Stimulated activated naive B cell treated with anti-CD40 and anti-IgM and Interleukin-4, amounts not matched to agents 10 μg/mL and 1 μg/mL and 100 μg/mL, for 72 hours (primary cell): ENCODE results near the gene KIF7.

ENCODE experiments used
- ATAC-seq, 2 donors: fragments of 150-1000 bp; cut with Tn5 transposase; replicated peaks; 2 replicates each; pipeline ENCODE4 v1.10.0; 2021; ENCODE audit warnings: moderate library complexity in 1 of 2
- DNase-seq: peaks from one replicate; pipeline ENCODE4 v3.0.0; 2021
- H3K27ac Mint-ChIP-seq: one replicate; pipeline ENCODE4 v1.8.0; 2022; ENCODE audit warnings: mild to moderate bottlenecking, mixed read lengths
- H3K27me3 Mint-ChIP-seq, 2 donors: one replicate each; pipeline ENCODE4 v1.8.0; 2022; ENCODE audit warnings: mixed read lengths in 2 of 2
- H3K36me3 Mint-ChIP-seq, 2 donors: one replicate each; pipeline ENCODE4 v1.8.0; 2022; ENCODE audit warnings: mixed read lengths in 2 of 2, mild to moderate bottlenecking in 1 of 2
- H3K4me1 Mint-ChIP-seq, 2 donors: one replicate each; pipeline ENCODE4 v1.8.0; 2022; ENCODE audit warnings: mixed read lengths in 2 of 2, mild to moderate bottlenecking in 1 of 2
- H3K4me3 Mint-ChIP-seq, 2 donors: one replicate each; pipeline ENCODE4 v1.8.0; 2022; ENCODE audit warnings: mild to moderate bottlenecking in 2 of 2, mixed read lengths in 2 of 2, moderate library complexity in 1 of 2
- H3K9me3 Mint-ChIP-seq, 2 donors: one replicate each; pipeline ENCODE4 v1.8.0; 2022; ENCODE audit warnings: mixed read lengths in 2 of 2, mild to moderate bottlenecking in 1 of 2

KIF7 gene

DNA sequence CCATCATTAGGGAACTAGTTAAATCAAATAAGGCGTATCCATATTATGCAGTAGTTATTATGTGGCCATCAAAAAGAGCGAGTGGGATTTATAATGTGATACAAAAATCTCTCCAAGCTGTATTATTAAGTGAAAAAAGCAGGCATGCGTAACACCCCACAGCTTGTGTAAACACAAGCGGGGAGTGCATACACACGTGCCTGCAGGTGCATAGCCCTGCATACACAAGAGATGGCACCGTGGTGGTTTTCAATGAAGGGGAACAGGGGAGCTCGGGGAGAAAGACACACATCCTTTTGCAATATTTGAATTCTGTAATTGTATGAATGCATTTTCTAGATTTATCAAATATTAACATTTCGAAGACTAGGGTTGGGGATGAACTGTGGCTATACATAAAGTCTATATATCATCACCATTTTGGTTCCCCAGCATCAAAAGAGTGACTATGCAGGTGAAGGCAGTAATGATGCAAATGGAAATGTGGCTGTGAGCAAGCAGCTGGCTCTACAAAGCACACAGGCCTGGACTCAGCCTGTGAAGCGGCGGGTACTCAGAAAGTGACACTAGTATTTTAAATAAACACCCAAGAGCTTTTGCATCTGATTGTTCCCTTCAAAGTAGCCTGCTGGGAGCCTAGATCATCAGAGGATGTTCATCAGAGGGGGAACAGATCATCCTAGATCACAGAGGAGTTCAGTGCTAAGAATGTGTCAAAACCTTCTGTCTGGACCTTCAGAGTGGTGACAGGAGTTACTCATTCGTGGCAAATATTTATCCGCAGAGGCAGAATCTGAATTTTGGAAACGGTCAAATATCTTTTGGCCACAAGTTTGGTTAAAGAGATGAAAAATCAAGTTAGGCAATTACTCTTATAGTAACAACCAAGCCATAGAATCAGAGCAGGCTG lies 9.4 kb upstream of the KIF7 start:
- no peaks in the 10 kb centered on the region for H3K36me3 Mint-ChIP-seq
- peaks cover 39 to 58% of the 10 kb centered on the region in 2 donors for H3K27me3 Mint-ChIP-seq
- no peak overlapping the region for H3K27ac Mint-ChIP-seq
- peaks cover 0 to 2% of the 10 kb centered on the region in 2 donors for H3K9me3 Mint-ChIP-seq
- H3K4me1 Mint-ChIP-seq: peaks cover 0 to 5% of the 10 kb centered on the region in 2 donors
- DNase-seq (no peak), ATAC-seq (no peak)
- peak overlapping the region; percentile 13 to 39 for H3K4me3 Mint-ChIP-seq

DNA sequence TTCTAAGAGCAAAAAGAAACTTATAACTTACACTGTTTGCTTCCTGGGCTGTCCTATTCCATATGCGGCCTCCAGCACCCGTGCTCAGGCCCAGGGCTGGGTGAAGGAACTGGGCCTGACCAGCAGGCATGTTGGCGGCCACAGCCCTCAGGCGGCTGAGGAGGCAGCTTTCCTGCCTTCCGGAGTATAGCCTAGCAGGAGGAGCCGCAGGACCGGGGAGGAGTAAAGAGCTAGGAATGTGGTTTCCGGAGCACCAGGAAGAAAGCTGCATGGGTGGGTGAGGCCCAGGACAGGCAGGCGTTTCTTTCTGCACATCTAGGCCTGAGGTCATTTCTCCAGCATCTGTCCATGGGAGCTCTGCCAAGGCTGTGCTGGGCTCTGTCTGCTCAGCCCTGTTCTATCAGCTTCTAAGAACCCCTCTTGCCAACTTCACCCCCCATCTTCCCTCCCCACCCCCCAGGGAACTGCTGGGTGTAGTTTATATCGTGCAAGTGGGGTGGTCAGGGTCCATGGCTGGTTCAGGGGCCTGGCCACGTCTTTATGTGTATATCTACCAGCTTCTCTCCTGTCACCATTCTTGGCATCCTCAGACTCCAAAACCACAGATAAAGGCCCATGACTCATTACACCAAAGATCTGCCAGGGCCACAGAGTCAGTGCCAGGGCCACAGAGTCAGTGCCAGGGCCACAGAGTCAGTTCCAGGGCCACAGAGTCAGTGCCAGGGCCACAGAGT lies 7.8 kb upstream of the KIF7 start:
- Mint-ChIP-seq H3K4me1 (peaks cover 0 to 5% of the 10 kb centered on the region in 2 donors), H3K36me3 (no peaks in the 10 kb centered on the region), H3K9me3 (peaks cover 0 to 2% of the 10 kb centered on the region in 2 donors), H3K27ac (no peak overlapping the region), H3K27me3 (peaks cover 42 to 67% of the 10 kb centered on the region in 2 donors), H3K4me3 (no peak overlapping the region)
- DNase-seq (no peak), ATAC-seq (no peak)

DNA sequence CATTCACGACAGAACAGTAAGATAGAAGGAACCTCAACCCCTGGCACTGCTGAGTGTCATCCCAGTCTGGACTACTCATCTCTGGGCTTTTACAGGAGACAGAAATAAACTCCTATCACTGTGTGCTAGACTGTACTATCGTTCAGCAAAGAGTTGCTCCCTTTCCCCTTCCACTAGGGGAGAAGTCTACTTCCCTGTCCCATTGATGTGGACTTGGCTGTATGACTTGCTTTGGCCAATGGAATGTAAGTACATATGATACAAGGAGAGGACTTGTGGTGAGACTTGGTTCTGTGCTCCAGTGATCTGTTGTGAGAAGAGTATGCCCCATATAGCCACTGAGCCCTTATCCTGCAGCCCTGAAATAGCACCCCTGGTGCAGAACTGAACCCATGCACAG lies 5.3 kb upstream of the KIF7 start:
- peaks cover 0 to 2% of the 10 kb centered on the region in 2 donors for H3K9me3 Mint-ChIP-seq
- H3K4me1 Mint-ChIP-seq: peaks cover 2 to 13% of the 10 kb centered on the region in 2 donors
- no peaks in the 10 kb centered on the region for H3K36me3 Mint-ChIP-seq
- no peak overlapping the region for H3K4me3 Mint-ChIP-seq
- ATAC-seq (no peak), DNase-seq (no peak)
- H3K27me3 Mint-ChIP-seq: peaks cover 39 to 67% of the 10 kb centered on the region in 2 donors
- no peak overlapping the region for H3K27ac Mint-ChIP-seq

DNA sequence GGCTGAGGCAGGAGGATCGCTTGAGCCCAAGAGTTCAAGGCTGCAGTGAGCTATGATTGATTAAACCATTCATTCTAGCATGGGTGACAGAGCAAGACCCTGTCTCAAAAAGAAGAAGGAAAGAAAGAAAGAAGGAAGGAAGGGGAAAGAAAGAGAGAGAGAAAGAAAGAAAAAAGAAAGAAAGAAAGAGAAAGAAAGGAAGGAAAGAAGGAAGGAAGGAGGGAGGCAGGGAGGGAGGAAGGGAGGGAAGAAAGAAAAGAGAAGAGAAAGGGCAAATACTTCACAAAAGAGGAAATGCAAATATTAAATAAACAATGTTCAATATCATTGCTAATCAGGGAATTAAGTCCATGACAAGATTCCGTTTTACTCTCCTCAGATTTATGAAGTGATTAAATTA lies 4.0 kb upstream of the KIF7 start:
- no peak for ATAC-seq
- H3K4me1 Mint-ChIP-seq: peaks cover 9 to 17% of the 10 kb centered on the region in 2 donors
- no peak overlapping the region for H3K27ac Mint-ChIP-seq
- peaks cover 1 to 5% of the 10 kb centered on the region in 2 donors for H3K36me3 Mint-ChIP-seq
- peaks cover 0 to 2% of the 10 kb centered on the region in 2 donors for H3K9me3 Mint-ChIP-seq
- peaks cover 39 to 69% of the 10 kb centered on the region in 2 donors for H3K27me3 Mint-ChIP-seq
- no peak overlapping the region for H3K4me3 Mint-ChIP-seq
- DNase-seq: no peak

- Mint-ChIP-seq H3K36me3 (peaks cover 1 to 6% of the 10 kb centered on the region in 2 donors), H3K27me3 (peaks cover 48 to 72% of the 10 kb centered on the region in 2 donors), H3K27ac (no peak overlapping the region), H3K4me3 (no peak overlapping the region), H3K4me1 (peaks cover 10 to 20% of the 10 kb centered on the region in 2 donors), H3K9me3 (peaks cover 0 to 2% of the 10 kb centered on the region in 2 donors)
- no peak for DNase-seq
- ATAC-seq: no peak
Observed at GRCh38 chr15:89657686-89658200, 2.5 kb upstream of the KIF7 start.

- ATAC-seq (peak; percentile 46 to 59), DNase-seq (no peak)
- no peak overlapping the region for H3K4me3 Mint-ChIP-seq
Observed at GRCh38 chr15:89656116-89656815, 999 bp upstream of the KIF7 start.

GRCh38 chr15:89654301-89654761 lies 936 bp downstream of the KIF7 start:
- Mint-ChIP-seq H3K9me3 (no peaks in the 10 kb centered on the region), H3K27me3 (peaks cover 33 to 60% of the 10 kb centered on the region in 2 donors)
- no peak for DNase-seq

More at GRCh38 chr15:89656116-89656815, 999 bp upstream of the KIF7 start:
- peaks cover 0 to 2% of the 10 kb centered on the region in 2 donors for H3K9me3 Mint-ChIP-seq
- H3K27ac Mint-ChIP-seq: no peak overlapping the region
- peaks cover 10 to 20% of the 10 kb centered on the region in 2 donors for H3K4me1 Mint-ChIP-seq
- H3K36me3 Mint-ChIP-seq: peaks cover 1 to 6% of the 10 kb centered on the region in 2 donors
- peaks cover 40 to 72% of the 10 kb centered on the region in 2 donors for H3K27me3 Mint-ChIP-seq

GRCh38 chr15:89653578-89653977 lies 1.7 kb downstream of the KIF7 start:
- H3K27me3 Mint-ChIP-seq: peaks cover 30 to 56% of the 10 kb centered on the region in 2 donors
- H3K27ac Mint-ChIP-seq: no peak overlapping the region

More at GRCh38 chr15:89654301-89654761, 936 bp downstream of the KIF7 start:
- ATAC-seq: no peak
- H3K4me3 Mint-ChIP-seq: peak overlapping the region; percentile 83 to 88
- H3K36me3 Mint-ChIP-seq: peaks cover 1 to 6% of the 10 kb centered on the region in 2 donors
- H3K4me1 Mint-ChIP-seq: peaks cover 10 to 20% of the 10 kb centered on the region in 2 donors
- H3K27ac Mint-ChIP-seq: peak overlapping the region; percentile 28

DNA sequence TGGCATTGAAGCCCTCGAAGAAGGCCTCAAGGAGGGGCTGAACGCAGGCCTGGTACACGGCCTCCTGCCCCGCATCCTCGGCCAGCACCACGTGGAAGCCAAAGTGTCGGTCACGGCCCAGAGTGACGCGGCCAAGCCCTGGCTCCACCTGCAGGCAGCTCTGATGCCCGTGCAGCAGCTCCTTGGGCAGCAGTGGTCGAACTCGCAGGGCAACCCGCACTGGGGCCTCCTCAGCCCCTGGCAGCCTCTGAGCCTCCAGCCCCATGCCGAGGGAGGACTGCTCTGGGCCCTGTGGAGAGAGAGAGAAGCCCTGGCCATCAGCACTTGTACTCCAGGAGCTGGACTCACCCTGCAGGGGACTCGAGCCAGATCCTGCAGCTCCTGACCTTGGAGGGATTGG lies 2.6 kb downstream of the KIF7 start:
- H3K4me1 Mint-ChIP-seq: peaks cover 10 to 20% of the 10 kb centered on the region in 2 donors
- peaks cover 1 to 6% of the 10 kb centered on the region in 2 donors for H3K36me3 Mint-ChIP-seq
- H3K4me3 Mint-ChIP-seq: no peak overlapping the region
- no peak overlapping the region for H3K27ac Mint-ChIP-seq
- ATAC-seq: no peak
- H3K9me3 Mint-ChIP-seq: no peaks in the 10 kb centered on the region
- DNase-seq: no peak
- H3K27me3 Mint-ChIP-seq: peaks cover 30 to 49% of the 10 kb centered on the region in 2 donors

More at GRCh38 chr15:89653578-89653977, 1.7 kb downstream of the KIF7 start:
- ATAC-seq (no peak), DNase-seq (no peak)
- Mint-ChIP-seq H3K4me1 (peaks cover 10 to 20% of the 10 kb centered on the region in 2 donors), H3K36me3 (peaks cover 1 to 6% of the 10 kb centered on the region in 2 donors), H3K4me3 (no peak overlapping the region), H3K9me3 (no peaks in the 10 kb centered on the region)

DNA sequence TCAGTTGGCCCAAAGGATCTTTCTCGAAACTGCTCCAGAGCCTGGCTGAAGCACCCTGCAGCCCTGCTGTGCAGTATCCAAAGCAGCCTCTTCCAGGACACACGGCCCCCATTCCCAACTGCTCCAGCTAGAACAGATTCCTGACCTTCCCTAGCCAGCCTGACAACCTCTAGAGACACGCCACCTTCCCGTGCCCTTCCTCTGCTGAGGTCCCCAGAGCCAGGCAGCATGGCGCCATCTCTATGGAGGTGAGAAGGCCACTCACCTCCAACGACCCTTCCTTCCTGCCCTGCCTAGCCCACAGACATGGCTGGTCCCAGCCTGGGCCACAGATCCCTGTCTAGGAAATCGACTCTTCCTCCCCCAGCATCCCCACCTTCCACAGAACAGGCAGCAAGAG lies 3.1 kb downstream of the KIF7 start:
- ATAC-seq (no peak), DNase-seq (no peak)
- Mint-ChIP-seq H3K9me3 (no peaks in the 10 kb centered on the region), H3K36me3 (peaks cover 1 to 6% of the 10 kb centered on the region in 2 donors), H3K27me3 (peaks cover 33 to 44% of the 10 kb centered on the region in 2 donors), H3K27ac (no peak overlapping the region), H3K4me1 (peaks cover 13 to 25% of the 10 kb centered on the region in 2 donors), H3K4me3 (no peak overlapping the region)

- Mint-ChIP-seq H3K4me3 (no peak overlapping the region), H3K9me3 (no peaks in the 10 kb centered on the region), H3K36me3 (peaks cover under 1 to 5% of the 10 kb centered on the region in 2 donors), H3K27me3 (peaks cover 24 to 32% of the 10 kb centered on the region in 2 donors), H3K27ac (no peak overlapping the region), H3K4me1 (peaks cover 11 to 16% of the 10 kb centered on the region in 2 donors)
- DNase-seq: no peak
- ATAC-seq: no peak
Observed at GRCh38 chr15:89649716-89650115, 5.6 kb downstream of the KIF7 start.

DNA sequence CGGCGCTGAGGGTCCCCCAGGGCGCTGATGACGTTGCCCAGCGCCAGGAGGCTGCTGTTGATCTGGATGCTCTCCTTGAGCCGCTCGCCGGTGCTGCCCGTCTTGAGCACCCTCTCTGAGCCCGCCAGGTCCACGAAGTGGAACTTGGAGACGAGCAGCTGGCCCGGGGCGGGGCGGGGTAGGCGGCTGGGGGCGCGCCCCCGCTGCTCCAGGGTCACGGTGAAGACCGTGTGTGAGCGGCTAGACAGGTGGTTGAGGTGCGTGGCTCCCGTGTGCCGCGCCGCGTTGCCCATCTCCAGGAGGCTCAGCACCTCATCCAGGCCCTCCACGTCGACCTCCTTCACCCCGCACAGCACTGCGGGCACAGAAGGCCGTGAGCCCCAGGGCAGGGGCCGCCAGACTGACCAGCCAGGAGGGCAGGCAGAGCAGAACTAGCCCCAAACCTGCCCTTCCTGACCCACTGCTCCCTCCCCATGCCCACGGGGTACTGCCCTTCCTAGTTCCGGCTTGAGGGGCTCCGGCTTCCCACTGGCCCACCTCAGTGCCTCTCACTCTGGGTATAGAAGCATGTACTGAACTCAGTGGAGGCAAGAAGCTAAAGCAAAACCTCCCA lies 6.1 kb downstream of the KIF7 start:
- Mint-ChIP-seq H3K9me3 (no peaks in the 10 kb centered on the region), H3K27me3 (peaks cover 18 to 26% of the 10 kb centered on the region in 2 donors), H3K27ac (no peak overlapping the region), H3K4me1 (peaks cover 6 to 10% of the 10 kb centered on the region in 2 donors), H3K36me3 (no peaks in the 10 kb centered on the region), H3K4me3 (no peak overlapping the region)
- DNase-seq (no peak), ATAC-seq (no peak)
